GM23338 (cell line): ENCODE data around the gene CTAGE9. TPM values are rescaled to one million over a fixed set of nuclear protein-coding genes. Genes with fewer than 3 reads are reported as not detected.

Experiments used
- ATAC-seq: fragments of 200-7000 bp; cut with Tn5 transposase; 3 replicates; pipeline ENCODE4 v1.9.1; 2020
- DNase-seq: peaks from one replicate; pipeline ENCODE4 v3.0.0-alpha.2; 2015; ENCODE audit warnings: low spot score
- H2AFZ ChIP-seq: fragments of 200-600 bp; sonication (generic); 2 replicates; pipeline ENCODE4 v1.8.0; 2016; ENCODE audit warnings: antibody characterized with exemption, mild to moderate bottlenecking, moderate library complexity
- H3F3A ChIP-seq: fragments of 200-600 bp; sonication (generic); replicated peaks from 2 replicates; pipeline ENCODE4 v1.8.0; 2017; ENCODE audit warnings: antibody characterized with exemption, mixed run types, low read depth
- H3K27ac ChIP-seq: fragments of 200-600 bp; sonication (generic); 2 replicates; pipeline ENCODE4 v1.6.1; 2016; ENCODE audit warnings: low read depth
- H3K27me3 ChIP-seq: fragments of 200-600 bp; sonication (generic); 2 replicates; pipeline ENCODE4 v1.8.0; 2016; ENCODE audit warnings: mild to moderate bottlenecking, mixed run types, moderate library complexity; ENCODE audit not compliant: insufficient read depth
- H3K36me3 ChIP-seq: fragments of 200-600 bp; sonication (generic); 2 replicates; pipeline ENCODE4 v1.8.0; 2016; ENCODE audit warnings: mild to moderate bottlenecking; ENCODE audit not compliant: insufficient read depth
- H3K4me1 ChIP-seq: fragments of 200-600 bp; sonication (generic); 2 replicates; pipeline ENCODE4 v1.8.0; 2016; ENCODE audit warnings: mild to moderate bottlenecking, moderate library complexity; ENCODE audit not compliant: insufficient read depth
- H3K4me2 ChIP-seq: fragments of 200-600 bp; sonication (generic); 2 replicates; pipeline ENCODE4 v1.7.1; 2017; ENCODE audit warnings: mixed run types
- H3K4me3 ChIP-seq: fragments of 200-600 bp; sonication (generic); 2 replicates; pipeline ENCODE4 v1.6.1; 2016; ENCODE audit warnings: mixed run types
- H3K79me2 ChIP-seq: fragments of 200-600 bp; sonication (generic); replicated peaks from 2 replicates; pipeline ENCODE4 v1.8.0; 2017; ENCODE audit warnings: mild to moderate bottlenecking; ENCODE audit not compliant: insufficient read depth
- H3K9me2 ChIP-seq: fragments of 200-600 bp; sonication (generic); 2 replicates; pipeline ENCODE4 v1.8.0; 2017; ENCODE audit not compliant: insufficient read depth
- H4K20me1 ChIP-seq: fragments of 200-600 bp; sonication (generic); replicated peaks from 2 replicates; pipeline ENCODE4 v1.8.0; 2017; ENCODE audit warnings: mild to moderate bottlenecking; ENCODE audit not compliant: insufficient read depth
- H3K27ac Mint-ChIP-seq: 2 replicates; pipeline ENCODE4 v1.8.0; 2020; ENCODE audit warnings: inconsistent platforms, mild to moderate bottlenecking, moderate library complexity, mixed read lengths
- H3K27me3 Mint-ChIP-seq: 3 replicates; pipeline ENCODE4 v1.8.0; 2022; ENCODE audit warnings: low read depth, mild to moderate bottlenecking, moderate library complexity, mixed read lengths, inconsistent platforms; ENCODE audit not compliant: insufficient read depth, poor library complexity
- H3K36me3 Mint-ChIP-seq: 3 replicates; pipeline ENCODE4 v1.8.0; 2021; ENCODE audit warnings: low read depth, mild to moderate bottlenecking, inconsistent platforms, moderate library complexity, mixed read lengths
- H3K4me1 Mint-ChIP-seq: 3 replicates; pipeline ENCODE4 v1.8.0; 2020; ENCODE audit warnings: mild to moderate bottlenecking, inconsistent platforms, mixed read lengths
- H3K4me3 Mint-ChIP-seq: 3 replicates; pipeline ENCODE4 v1.8.0; 2021; ENCODE audit warnings: moderate library complexity, mild to moderate bottlenecking, inconsistent platforms, mixed read lengths
- H3K9me3 Mint-ChIP-seq: 3 replicates; pipeline ENCODE4 v1.8.0; 2020; ENCODE audit warnings: moderate library complexity, mild to moderate bottlenecking, inconsistent platforms, mixed read lengths
- CREB1 ChIP-seq: fragments of 250-450 bp; sonication (Bioruptor Pico); IDR thresholded peaks from 2 replicates; pipeline ENCODE4 v1.5.0; 2020; ENCODE audit warnings: low read depth, mild to moderate bottlenecking, moderate library complexity
- CTCF ChIP-seq, 2 experiments: fragments of 200-600 bp in 1 of 2; sonication (generic) in 1 of 2; conservative IDR thresholded peaks; 2 replicates each; pipeline versions ENCODE4 v1.5.1 to v1.6.1; 2016 to 2017; ENCODE audit warnings: antibody characterized with exemption in 2 of 2, low read depth in 2 of 2, mild to moderate bottlenecking in 2 of 2, moderate library complexity in 1 of 2
- EZH2 ChIP-seq: fragments of 200-600 bp; sonication (generic); IDR thresholded peaks from one replicate; pipeline ENCODE4 v1.8.0; 2017; ENCODE audit warnings: antibody characterized with exemption, mild to moderate bottlenecking, low read depth; ENCODE audit not compliant: unreplicated experiment
- EZH2phosphoT487 ChIP-seq: fragments of 200-600 bp; sonication (generic); IDR thresholded peaks from one replicate; pipeline ENCODE4 v1.8.1; 2018; ENCODE audit warnings: antibody characterized with exemption; ENCODE audit not compliant: unreplicated experiment
- JUNB ChIP-seq: IDR thresholded peaks from one replicate; pipeline ENCODE4 v1.6.1; 2016; ENCODE audit warnings: antibody characterized with exemption; ENCODE audit not compliant: unreplicated experiment
- NANOG ChIP-seq: IDR thresholded peaks from 2 replicates; pipeline ENCODE4 v1.6.1; 2016; ENCODE audit warnings: antibody characterized with exemption, borderline replicate concordance
- POLR2AphosphoS5 ChIP-seq: IDR thresholded peaks from 2 replicates; pipeline ENCODE4 v1.6.1; 2016; ENCODE audit warnings: antibody characterized with exemption, low read depth
- STAT1 ChIP-seq: IDR thresholded peaks from one replicate; pipeline ENCODE4 v1.6.1; 2016; ENCODE audit warnings: antibody characterized with exemption; ENCODE audit not compliant: unreplicated experiment
- ZNF114 ChIP-seq: fragments of 250-450 bp; sonication (Bioruptor Pico); IDR thresholded peaks from 2 replicates; pipeline ENCODE4 v1.5.0; 2020; ENCODE audit warnings: mild to moderate bottlenecking, moderate library complexity
- ZNF331 ChIP-seq: fragments of 250-450 bp; sonication (Bioruptor Pico); IDR thresholded peaks from 2 replicates; pipeline ENCODE4 v1.5.0; 2020; ENCODE audit warnings: low read depth, mild to moderate bottlenecking, moderate library complexity
- polyA plus RNA-seq: library from polyadenylated mRNA; unstranded; fragments of >200 nt; fragmentation: Nextera tagmentation; extraction: Ambion mirVana; gene quantifications from 2 replicates; pipeline ENCODE4 v1.2.1, GENCODE V29; 2016
- total RNA-seq: library from RNA; depleted of rRNA; stranded (reverse); fragments of >200 nt; shearing (Covaris generic); gene quantifications from 2 replicates; pipeline ENCODE4 v1.2.3, GENCODE V29; 2014
- TF ChIP-seq, protein P1 (sequence below): IDR thresholded peaks from 2 replicates; pipeline ENCODE4 v1.6.1; 2016; ENCODE audit warnings: antibody characterized with exemption
- TF ChIP-seq, protein P2 (sequence below): IDR thresholded peaks from one replicate; pipeline ENCODE4 v1.6.1; 2018; ENCODE audit warnings: antibody characterized with exemption; ENCODE audit not compliant: unreplicated experiment
- TF ChIP-seq, protein P3 (sequence below): fragments of 250-450 bp; sonication (Bioruptor Pico); IDR thresholded peaks from 2 replicates; pipeline ENCODE4 v1.5.0; 2020; ENCODE audit warnings: mild to moderate bottlenecking, moderate library complexity

Gene CTAGE9
- total and polyA plus RNA-seq, 2 experiments from 2014 or later = 0.10 to 0.13 TPM

- Histone ChIP-seq H3K27ac (no peak overlapping the region), H4K20me1 (no peaks in the 10 kb centered on the region), H3K4me3 (no peak overlapping the region), H3K9me2 (no peaks in the 10 kb centered on the region; the same call in 1 of the 2 replicates), H3K79me2 (no peaks in the 10 kb centered on the region), H3K36me3 (no peaks in the 10 kb centered on the region), H2AFZ (no peak overlapping the region), H3K4me2 (no peak overlapping the region), H3K27me3 (no peaks in the 10 kb centered on the region), H3F3A (no peaks in the 10 kb centered on the region), H3K4me1 (no peaks in the 10 kb centered on the region)
- Mint-ChIP-seq H3K9me3 (no peaks in the 10 kb centered on the region; the same call in 2 of the 3 replicates), H3K27ac (no peak overlapping the region), H3K4me3 (no peak overlapping the region), H3K27me3 (peaks cover 3% of the 10 kb centered on the region), H3K36me3 (no peaks in the 10 kb centered on the region), H3K4me1 (peaks cover 20% of the 10 kb centered on the region)
- no peak for DNase-seq
- TF ChIP-seq CREB1 (CRISPR knock-in tag) = no peak
- TF ChIP-seq EZH2phosphoT487 = no peak
- TF ChIP-seq CTCF (conservative IDR thresholded peaks at IDR 0.05; ENCODE audit: low read depth in 2 of 2) = no peak
- no peak for TF ChIP-seq ZNF114 (CRISPR knock-in tag)
- TF ChIP-seq NANOG = no peak
- TF ChIP-seq STAT1 = no peak
- no peak for TF ChIP-seq ZNF331 (CRISPR knock-in tag)
- TF ChIP-seq, protein P1, sequence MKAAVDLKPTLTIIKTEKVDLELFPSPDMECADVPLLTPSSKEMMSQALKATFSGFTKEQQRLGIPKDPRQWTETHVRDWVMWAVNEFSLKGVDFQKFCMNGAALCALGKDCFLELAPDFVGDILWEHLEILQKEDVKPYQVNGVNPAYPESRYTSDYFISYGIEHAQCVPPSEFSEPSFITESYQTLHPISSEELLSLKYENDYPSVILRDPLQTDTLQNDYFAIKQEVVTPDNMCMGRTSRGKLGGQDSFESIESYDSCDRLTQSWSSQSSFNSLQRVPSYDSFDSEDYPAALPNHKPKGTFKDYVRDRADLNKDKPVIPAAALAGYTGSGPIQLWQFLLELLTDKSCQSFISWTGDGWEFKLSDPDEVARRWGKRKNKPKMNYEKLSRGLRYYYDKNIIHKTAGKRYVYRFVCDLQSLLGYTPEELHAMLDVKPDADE = no peak
- no peak for TF ChIP-seq JUNB
- no peak for TF ChIP-seq EZH2
- TF ChIP-seq, protein P2, sequence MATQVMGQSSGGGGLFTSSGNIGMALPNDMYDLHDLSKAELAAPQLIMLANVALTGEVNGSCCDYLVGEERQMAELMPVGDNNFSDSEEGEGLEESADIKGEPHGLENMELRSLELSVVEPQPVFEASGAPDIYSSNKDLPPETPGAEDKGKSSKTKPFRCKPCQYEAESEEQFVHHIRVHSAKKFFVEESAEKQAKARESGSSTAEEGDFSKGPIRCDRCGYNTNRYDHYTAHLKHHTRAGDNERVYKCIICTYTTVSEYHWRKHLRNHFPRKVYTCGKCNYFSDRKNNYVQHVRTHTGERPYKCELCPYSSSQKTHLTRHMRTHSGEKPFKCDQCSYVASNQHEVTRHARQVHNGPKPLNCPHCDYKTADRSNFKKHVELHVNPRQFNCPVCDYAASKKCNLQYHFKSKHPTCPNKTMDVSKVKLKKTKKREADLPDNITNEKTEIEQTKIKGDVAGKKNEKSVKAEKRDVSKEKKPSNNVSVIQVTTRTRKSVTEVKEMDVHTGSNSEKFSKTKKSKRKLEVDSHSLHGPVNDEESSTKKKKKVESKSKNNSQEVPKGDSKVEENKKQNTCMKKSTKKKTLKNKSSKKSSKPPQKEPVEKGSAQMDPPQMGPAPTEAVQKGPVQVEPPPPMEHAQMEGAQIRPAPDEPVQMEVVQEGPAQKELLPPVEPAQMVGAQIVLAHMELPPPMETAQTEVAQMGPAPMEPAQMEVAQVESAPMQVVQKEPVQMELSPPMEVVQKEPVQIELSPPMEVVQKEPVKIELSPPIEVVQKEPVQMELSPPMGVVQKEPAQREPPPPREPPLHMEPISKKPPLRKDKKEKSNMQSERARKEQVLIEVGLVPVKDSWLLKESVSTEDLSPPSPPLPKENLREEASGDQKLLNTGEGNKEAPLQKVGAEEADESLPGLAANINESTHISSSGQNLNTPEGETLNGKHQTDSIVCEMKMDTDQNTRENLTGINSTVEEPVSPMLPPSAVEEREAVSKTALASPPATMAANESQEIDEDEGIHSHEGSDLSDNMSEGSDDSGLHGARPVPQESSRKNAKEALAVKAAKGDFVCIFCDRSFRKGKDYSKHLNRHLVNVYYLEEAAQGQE = no peak
- TF ChIP-seq, protein P3, sequence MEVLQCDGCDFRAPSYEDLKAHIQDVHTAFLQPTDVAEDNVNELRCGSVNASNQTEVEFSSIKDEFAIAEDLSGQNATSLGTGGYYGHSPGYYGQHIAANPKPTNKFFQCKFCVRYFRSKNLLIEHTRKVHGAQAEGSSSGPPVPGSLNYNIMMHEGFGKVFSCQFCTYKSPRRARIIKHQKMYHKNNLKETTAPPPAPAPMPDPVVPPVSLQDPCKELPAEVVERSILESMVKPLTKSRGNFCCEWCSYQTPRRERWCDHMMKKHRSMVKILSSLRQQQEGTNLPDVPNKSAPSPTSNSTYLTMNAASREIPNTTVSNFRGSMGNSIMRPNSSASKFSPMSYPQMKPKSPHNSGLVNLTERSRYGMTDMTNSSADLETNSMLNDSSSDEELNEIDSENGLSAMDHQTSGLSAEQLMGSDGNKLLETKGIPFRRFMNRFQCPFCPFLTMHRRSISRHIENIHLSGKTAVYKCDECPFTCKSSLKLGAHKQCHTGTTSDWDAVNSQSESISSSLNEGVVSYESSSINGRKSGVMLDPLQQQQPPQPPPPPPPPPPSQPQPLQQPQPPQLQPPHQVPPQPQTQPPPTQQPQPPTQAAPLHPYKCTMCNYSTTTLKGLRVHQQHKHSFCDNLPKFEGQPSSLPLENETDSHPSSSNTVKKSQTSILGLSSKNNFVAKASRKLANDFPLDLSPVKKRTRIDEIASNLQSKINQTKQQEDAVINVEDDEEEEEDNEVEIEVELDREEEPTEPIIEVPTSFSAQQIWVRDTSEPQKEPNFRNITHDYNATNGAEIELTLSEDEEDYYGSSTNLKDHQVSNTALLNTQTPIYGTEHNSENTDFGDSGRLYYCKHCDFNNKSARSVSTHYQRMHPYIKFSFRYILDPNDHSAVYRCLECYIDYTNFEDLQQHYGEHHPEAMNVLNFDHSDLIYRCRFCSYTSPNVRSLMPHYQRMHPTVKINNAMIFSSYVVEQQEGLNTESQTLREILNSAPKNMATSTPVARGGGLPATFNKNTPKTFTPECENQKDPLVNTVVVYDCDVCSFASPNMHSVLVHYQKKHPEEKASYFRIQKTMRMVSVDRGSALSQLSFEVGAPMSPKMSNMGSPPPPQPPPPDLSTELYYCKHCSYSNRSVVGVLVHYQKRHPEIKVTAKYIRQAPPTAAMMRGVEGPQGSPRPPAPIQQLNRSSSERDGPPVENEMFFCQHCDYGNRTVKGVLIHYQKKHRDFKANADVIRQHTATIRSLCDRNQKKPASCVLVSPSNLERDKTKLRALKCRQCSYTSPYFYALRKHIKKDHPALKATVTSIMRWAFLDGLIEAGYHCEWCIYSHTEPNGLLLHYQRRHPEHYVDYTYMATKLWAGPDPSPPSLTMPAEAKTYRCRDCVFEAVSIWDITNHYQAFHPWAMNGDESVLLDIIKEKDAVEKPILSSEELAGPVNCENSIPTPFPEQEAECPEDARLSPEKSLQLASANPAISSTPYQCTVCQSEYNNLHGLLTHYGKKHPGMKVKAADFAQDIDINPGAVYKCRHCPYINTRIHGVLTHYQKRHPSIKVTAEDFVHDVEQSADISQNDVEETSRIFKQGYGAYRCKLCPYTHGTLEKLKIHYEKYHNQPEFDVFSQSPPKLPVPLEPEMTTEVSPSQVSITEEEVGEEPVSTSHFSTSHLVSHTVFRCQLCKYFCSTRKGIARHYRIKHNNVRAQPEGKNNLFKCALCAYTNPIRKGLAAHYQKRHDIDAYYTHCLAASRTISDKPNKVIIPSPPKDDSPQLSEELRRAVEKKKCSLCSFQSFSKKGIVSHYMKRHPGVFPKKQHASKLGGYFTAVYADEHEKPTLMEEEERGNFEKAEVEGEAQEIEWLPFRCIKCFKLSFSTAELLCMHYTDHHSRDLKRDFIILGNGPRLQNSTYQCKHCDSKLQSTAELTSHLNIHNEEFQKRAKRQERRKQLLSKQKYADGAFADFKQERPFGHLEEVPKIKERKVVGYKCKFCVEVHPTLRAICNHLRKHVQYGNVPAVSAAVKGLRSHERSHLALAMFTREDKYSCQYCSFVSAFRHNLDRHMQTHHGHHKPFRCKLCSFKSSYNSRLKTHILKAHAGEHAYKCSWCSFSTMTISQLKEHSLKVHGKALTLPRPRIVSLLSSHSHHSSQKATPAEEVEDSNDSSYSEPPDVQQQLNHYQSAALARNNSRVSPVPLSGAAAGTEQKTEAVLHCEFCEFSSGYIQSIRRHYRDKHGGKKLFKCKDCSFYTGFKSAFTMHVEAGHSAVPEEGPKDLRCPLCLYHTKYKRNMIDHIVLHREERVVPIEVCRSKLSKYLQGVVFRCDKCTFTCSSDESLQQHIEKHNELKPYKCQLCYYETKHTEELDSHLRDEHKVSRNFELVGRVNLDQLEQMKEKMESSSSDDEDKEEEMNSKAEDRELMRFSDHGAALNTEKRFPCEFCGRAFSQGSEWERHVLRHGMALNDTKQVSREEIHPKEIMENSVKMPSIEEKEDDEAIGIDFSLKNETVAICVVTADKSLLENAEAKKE (CRISPR knock-in tag) = no peak
- TF ChIP-seq POLR2AphosphoS5 = no peak
- no peak for ATAC-seq
These were observed 28.4 kb downstream of the CTAGE9 start for GRCh38 chr6:131682442-131682841.
